Ishikawa (cell line): ENCODE data around the gene HOXB3.

ENCODE experiments used
- CEBPB ChIP-seq: IDR thresholded peaks from 2 replicates; pipeline ENCODE4 v1.6.1; 2012
- EP300 ChIP-seq: IDR thresholded peaks from 2 replicates; pipeline ENCODE4 v1.6.1; 2012; ENCODE audit warnings: borderline replicate concordance
- MAX ChIP-seq: IDR thresholded peaks from 2 replicates; pipeline ENCODE4 v1.6.1; 2012
- RAD21 ChIP-seq: IDR thresholded peaks from 2 replicates; pipeline ENCODE4 v1.6.1; 2012; ENCODE audit warnings: low read depth
- TEAD4 ChIP-seq: IDR thresholded peaks from 2 replicates; pipeline ENCODE4 v1.6.1; 2012
- ZBTB7A ChIP-seq: IDR thresholded peaks from 2 replicates; pipeline ENCODE4 v1.6.1; 2012; ENCODE audit warnings: low read depth

GRCh38 chr17:48571024-48571818 is 18.8 kb downstream of the HOXB3 start:
- TF ChIP-seq EP300 (no peak), RAD21 (no peak), MAX (no peak), ZBTB7A (no peak), TEAD4 (no peak), CEBPB (no peak)
